Measurements from ENCODE around the gene UBL4B.
"Not testable (repeated sequence)": the region's sequence is repeated elsewhere in the genome, so short reads cannot be mapped to it uniquely, and the experiment has no call there.

UBL4B gene, protein sequence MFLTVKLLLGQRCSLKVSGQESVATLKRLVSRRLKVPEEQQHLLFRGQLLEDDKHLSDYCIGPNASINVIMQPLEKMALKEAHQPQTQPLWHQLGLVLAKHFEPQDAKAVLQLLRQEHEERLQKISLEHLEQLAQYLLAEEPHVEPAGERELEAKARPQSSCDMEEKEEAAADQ

GRCh38 chr1:110112143-110112542 is at the start of gene UBL4B:
TSS of gene UBL4B (plus strand) at chr1:110112443. CDS start at chr1:110112535, 92 bp downstream.
- no peak for DNase-seq (ENCODE audit: low read depth in 2 of 2)

DNA sequence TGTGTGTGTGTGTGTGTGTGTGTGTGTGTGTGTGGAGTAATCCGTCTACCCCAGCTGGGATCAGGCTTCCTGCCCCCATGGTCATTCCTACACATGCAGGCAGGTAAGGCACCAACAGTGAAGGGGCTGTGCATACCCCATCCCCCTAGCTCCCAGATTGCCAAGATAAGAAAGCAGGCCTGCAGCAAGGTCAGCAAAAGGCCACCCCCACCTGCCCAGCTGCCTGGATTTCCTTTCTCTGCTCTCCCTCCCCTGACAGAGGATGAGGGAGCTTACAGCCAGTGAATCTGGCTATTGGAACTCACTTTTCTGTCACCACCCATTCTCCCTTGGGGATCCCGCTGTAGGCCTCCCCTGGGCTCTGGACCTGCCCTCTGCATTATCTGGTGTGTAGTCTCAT is 49.6 kb upstream of the UBL4B start:
- DNase-seq (ENCODE audit: low read depth in 2 of 2) = no peak

DNA sequence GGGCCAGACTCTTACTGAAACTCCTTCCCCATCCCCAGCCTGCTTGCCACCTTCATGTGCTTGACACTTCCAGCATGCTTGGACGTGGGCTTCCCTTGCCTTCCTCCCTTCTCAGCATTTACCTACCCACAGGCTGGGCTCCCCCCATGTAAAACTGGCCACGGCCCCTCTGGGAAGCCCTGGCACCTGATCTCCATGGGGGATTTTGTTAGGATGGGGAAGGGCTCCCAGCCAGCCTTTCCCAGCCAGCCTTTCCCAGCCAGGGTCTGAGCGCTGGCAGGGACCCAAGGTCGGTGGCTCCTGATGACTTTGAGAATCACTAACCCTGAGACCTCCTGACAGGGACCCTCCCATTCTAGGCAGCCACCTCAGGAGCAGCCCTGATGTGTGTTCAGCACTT is 48.5 kb upstream of the UBL4B start:
- no peak for DNase-seq (ENCODE audit: low read depth in 2 of 2)

DNA sequence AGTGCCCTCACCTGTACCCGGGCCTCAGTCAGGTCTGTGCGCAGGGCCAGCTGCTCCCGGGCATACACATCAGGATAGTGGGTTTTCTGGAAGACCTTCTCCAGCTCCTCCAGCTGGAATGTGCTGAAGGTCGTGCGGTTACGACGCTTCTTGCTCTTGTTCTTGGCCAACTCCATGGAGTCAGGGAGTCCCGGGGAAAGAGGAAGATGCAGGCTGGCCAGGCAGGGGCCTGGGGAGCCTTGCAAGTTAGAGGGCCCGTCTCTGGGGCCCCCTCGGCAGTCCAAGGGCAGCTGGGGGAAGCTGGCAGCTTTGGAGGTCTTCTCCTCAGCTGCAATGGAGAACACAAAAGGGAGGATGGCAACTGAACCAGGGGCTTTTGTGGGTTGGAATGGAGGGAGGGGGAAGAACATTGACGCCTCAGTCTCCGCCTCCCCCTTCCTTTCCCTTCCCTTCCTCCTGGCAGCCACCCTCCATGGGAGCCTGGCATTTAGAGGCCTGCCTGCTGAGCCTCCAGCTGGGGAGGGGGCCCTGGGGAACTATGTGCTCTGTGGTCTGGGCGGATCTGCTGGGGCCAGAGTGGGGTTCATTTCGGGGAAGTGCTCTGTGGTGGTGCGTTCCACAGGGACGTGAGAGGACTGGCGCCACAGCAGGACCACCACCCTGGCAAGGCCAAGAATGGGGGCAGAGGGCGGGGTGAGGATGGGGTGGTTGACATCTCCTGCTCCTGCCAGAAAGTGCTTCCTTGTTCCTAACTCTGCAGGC is 47.5 kb upstream of the UBL4B start:
- DNase-seq (ENCODE audit: low read depth in 2 of 2) = no peak

DNA sequence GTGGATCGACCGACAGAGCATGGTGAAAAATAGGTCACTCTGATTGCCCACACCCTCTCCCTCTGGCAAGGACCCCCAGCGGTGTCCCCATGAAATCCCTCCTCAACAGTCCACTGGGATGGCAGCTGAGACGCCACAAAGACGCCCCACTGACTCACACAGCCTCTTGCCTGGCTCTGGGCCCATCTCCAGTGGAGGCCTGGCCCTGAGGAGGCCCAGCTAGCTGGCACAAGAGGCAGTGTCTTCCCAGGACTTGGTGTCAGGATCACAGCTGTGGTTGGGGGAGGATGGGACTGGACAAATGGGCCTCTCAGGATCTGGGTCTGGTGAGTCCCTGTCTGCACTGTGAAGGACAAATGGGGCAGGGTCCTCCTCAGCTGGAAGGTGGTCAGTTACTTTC is 46.4 kb upstream of the UBL4B start:
- DNase-seq (ENCODE audit: low read depth in 2 of 2) = no peak

DNA sequence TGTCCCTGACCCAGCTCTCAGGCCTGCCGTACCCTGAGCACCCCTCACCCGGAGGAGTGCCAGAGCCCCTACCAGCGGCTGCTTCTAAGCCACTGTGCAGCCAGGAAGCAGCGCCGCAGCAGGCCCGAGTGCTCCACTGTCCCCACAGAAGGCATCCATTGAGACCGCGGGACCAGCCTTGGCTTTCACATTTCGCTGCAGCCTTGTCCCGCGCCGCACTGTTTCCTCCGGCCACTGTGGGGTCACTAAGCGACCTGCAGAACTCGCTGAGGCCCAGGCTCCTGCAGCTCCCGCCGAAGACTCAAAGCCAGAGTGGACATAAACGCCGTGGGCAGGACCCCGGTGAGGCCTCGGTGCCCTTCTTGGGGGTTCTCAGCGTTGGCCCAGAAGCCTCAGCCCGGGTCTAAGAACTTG is 44.8 kb upstream of the UBL4B start:
- no peak for DNase-seq (ENCODE audit: low read depth in 2 of 2)

DNA sequence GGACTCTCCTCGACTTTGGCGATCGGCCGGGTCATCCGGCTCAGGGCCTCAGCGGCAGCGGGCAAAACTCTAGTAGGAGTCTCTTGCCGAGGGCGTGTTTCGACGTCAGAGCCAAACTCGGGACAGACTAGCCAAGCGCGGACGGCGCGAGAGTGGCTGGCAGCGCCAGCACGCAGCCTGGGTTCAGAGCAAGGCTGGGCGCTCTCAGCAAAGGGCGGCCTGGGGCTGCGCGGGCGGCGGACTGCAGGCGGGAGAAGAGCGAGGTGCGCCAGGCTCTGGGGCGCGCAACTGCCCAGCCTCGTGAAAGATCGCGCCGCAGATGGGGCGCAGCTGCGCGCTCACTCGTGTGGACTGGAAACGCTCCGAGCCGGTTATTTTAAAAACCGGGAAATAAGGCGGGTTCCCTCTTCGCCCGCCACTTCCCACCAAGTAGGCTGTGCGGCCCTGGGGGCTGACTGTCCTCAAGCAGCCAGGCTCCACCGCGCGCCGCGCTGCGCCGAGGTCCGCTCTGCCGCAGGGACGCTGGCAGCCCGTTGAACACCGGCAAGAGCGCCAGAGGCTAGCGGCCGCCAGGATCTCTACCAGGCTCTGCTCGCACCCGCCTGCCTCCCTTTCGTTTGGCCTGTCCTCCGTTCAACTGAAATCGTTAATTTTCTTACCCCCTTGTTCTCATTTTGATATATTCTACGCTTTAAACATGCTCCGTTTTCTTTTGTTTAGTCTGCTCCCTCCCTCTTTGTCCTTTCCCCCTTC is 44.2 kb upstream of the UBL4B start:
- no peak for DNase-seq (ENCODE audit: low read depth in 2 of 2)

GRCh38 chr1:110068646-110069403 is 43.4 kb upstream of the UBL4B start:
- no peak for DNase-seq (ENCODE audit: low read depth in 2 of 2)

DNA sequence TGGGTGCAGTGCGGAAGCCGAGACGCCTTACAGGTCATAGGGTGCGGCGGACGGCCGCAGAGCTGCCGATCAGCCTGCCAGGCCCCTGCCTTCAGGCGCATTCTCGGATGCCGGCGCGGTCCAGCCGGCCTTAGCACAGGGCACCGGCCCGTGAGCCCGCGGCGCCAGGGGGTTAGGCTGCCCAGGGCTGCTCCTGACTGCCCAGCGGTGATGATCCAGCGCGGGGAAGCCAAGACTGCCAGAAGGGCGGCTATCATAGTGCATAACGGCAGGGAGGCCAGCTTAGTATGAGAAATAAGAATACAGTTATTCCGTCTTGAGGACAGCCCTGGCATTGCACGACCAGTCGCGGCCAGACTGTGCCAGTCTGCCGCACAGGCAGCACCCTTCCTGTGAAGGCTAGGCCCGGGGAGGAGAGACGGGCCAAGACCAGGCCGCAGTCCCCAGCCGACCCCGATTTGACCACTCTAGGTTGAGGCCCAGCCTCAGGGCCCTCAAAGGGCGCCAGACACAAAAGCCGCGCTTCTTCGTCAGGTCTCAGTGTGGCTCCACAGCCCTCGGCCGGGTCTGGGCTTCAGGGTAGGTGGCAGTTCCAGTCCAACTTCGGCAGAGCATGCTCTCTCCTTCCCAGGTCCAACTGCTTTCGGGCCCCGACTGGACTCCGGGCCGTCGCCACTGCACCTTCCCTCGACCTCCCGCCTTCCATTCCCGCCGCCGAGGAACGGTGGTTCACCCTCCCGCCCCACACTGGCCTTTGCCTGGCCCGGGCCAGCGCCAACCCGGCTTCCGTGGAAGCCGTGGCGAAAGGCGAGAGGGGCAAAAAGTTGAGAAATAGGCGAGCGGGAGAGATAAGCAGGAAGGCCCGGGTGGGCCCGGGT is 42.6 kb upstream of the UBL4B start:
- DNase-seq (ENCODE audit: low read depth in 2 of 2) = no peak

GRCh38 chr1:110070282-110070669 is 42.0 kb upstream of the UBL4B start:
- no peak for DNase-seq (ENCODE audit: low read depth in 2 of 2)

DNA sequence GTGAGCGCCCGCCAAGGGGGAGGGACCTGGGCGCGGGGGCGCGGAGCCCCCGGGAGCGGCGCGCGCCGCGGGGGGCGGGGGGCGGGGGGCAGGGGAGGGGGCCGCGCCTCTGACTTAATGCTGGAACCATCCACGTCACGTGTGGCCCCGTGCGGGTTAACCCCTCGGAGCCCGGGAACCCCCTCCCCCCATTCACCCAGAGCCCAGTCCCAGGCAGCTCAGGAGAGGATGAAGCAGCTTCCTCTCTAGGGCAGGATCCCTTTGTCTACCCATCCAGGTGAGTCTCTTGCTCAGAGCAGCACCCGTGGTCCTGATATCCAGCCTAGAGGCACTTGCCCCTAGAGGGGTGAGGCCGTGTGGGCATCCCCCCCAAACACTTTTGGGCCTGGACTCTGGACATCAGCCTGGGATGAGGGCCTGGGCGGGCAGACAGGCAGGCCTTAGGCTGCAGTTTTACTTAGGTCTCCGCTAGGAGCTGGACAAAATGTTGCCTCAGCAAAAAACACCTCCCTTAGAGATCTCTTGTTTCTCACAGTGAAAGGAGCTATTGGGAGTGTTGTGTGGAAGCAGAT is 41.5 kb upstream of the UBL4B start, which contains the start of gene ALX3:
Gene ALX3, minus strand, starts transcription at position 2 of the 572 bp plus-strand sequence. CDS start 60 bp downstream, outside the sequence.
- no peak for DNase-seq (ENCODE audit: low read depth in 2 of 2)

DNA sequence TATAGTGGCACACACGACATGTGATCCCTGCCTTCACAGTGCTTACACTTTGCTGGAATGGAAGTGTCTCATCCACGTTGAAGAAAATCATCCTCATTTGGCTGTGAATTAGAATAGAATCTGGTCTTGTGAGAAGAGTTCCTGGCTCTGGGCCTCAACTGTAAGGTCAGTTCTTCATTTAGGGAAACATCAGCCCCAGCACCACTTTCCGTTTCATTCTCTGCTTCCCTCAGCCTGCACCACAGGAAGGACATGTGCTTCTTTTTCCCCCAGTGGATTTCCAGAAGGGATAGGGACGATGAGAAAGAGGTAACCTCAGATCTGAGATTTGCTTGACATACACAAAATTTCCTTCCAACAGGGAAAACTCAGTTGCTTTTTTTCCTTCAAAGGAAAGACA is 38.1 kb upstream of the UBL4B start:
- DNase-seq (ENCODE audit: low read depth in 2 of 2) = no peak

GRCh38 chr1:110076789-110077500 is 35.3 kb upstream of the UBL4B start:
- no peak for DNase-seq (ENCODE audit: low read depth in 2 of 2)

DNA sequence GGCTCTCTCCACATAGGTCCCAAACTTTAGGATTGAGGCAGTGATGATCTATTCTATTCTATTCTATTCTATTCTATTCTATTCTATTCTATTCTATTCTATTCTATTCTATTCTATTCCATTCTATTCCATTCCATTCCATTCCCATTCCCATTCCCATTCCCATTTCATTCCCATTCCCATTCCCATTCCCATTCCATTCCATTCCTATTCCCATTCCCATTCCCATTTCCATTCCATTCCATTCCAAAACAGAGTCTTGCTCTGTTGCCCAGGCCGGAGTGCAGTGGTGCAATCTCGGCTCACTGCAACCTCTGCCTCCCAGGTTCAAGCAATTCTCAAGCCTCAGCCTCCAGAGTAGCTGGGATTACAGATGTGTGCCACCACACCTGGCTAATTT is 32.2 kb upstream of the UBL4B start:
- not testable (repeated sequence) for DNase-seq (ENCODE audit: low read depth in 2 of 2)

DNA sequence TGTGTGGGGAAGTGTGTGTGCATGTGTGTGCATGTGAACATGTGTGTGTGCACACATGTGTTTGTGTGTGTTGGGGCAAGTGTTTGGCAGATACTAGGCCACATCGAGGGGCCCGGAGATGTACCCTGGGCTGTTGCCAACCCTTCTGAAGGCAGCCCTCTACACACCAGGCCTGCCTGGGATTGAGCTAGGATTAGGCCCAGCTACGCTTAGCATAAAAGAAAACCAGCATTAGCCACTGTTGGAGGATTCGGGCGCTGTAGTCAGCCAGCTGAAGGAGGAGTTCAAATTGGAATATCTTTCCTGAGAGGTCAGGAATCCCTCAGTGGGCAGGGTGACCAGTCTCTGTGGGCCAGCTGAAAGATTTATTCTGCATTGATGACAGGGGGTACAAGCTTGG is 31.2 kb upstream of the UBL4B start:
- no peak for DNase-seq (ENCODE audit: low read depth in 2 of 2)

DNA sequence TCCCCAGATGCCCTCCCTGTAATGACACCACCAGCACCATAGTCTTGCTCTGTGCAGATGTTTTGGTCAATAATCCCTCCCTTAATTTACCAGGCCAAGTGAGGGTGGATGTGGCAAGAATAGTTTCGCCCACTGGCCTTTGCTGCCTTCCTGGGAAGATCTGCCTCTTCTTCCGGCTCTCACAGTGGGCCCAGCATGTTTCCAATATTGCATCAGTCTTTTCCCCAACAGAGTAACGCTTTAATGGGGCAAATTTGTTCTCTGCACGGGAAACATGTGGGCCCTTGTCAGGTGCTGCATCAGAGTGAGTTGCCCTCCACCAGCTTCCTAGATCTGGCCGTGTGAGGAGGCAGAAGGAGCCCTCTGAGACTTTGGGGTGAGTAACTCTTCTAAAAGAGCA is 29.8 kb upstream of the UBL4B start:
- DNase-seq (ENCODE audit: low read depth in 2 of 2) = no peak

DNA sequence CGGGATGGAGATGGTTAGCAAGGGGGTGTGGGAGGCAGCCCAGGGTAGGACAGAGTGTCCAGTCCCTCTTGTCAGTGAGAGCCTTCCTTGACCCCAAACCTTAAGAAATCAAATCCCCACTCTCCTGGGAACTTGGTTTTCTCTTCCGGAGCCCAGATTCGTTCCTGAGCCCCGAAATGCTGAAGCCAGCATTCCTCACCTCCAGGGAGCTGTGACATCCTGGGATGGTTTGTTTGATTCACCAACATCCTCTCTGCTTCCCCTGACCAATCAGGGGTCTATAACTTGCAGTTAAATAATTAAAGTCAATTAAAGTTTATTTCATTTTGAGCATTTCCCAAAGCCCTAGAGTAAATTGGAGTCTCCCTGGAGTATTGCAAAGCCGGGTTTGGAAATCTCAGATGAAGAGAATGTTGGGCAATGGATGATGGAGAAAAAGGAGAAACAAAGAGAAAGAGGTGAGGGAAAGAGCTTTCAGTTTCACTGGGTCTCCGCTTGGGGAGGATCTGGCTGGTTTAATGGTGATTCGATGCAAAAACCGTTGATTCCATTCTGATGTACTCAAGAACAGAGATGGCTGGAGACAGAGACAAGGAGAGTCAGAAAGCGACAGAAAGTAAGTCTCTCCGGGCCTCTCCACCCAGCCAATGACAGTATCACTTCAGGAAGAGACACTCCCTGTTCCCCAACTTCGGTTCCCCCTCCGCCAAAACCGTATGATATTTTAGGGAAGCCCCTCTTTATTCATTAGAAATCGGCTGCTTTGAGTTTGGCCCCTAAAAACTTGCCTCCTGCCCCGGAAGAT is 29.0 kb upstream of the UBL4B start:
- DNase-seq (ENCODE audit: low read depth in 2 of 2) = no peak

GRCh38 chr1:110083866-110084226 is 28.4 kb upstream of the UBL4B start:
- no peak for DNase-seq (ENCODE audit: low read depth in 2 of 2)

All from stimulated activated CD8-positive, alpha-beta memory T cell treated with anti-CD3 and anti-CD28 coated beads, Interleukin-2, amount 100 ng/mL, for 1 hour (primary cell).